Astrocyte (in vitro differentiated cells and primary cell): ENCODE data around the gene NDUFS1.

Source experiments
- CTCF ChIP-seq: IDR thresholded peaks from 2 replicates; pipeline ENCODE4 v1.5.1; 2011; ENCODE audit warnings: low read depth, mild to moderate bottlenecking, inconsistent platforms, low read length, moderate library complexity; ENCODE audit not compliant: insufficient read depth
- EZH2 ChIP-seq: IDR thresholded peaks from 2 replicates; pipeline ENCODE4 v1.6.1; 2012; ENCODE audit warnings: mild to moderate bottlenecking, low read length, inconsistent platforms; ENCODE audit not compliant: insufficient read depth

GRCh38 chr2:206115026-206115578, 44.1 kb downstream of the NDUFS1 start:
- TF ChIP-seq CTCF, result no peak
- no peak for TF ChIP-seq EZH2
